Retinal pigment epithelial cell (primary cell): ENCODE measurements around the gene SCNN1B.
"Not testable (repeated sequence)": the region's sequence is repeated elsewhere in the genome, so short reads cannot be mapped to it uniquely, and the experiment has no call there.

Experiments
- DNase-seq: peaks from one replicate; pipeline ENCODE4 v3.0.0-alpha.2; 2010; ENCODE audit warnings: low read depth
- H3K4me3 ChIP-seq: 2 replicates; pipeline ENCODE4 v1.5.1; 2011; ENCODE audit warnings: mild to moderate bottlenecking, low read length, control low read depth, moderate library complexity
- TF ChIP-seq, protein P1 (sequence below): conservative IDR thresholded peaks from 2 replicates; pipeline ENCODE4 v1.5.1; 2011; ENCODE audit warnings: low read depth, low read length, control low read depth, inconsistent platforms

SCNN1B gene

GRCh38 chr16:23387666-23388065 lies 85.6 kb downstream of the SCNN1B start:
- no peak overlapping the region for H3K4me3 ChIP-seq
- no peak for DNase-seq
- TF ChIP-seq, protein P1, sequence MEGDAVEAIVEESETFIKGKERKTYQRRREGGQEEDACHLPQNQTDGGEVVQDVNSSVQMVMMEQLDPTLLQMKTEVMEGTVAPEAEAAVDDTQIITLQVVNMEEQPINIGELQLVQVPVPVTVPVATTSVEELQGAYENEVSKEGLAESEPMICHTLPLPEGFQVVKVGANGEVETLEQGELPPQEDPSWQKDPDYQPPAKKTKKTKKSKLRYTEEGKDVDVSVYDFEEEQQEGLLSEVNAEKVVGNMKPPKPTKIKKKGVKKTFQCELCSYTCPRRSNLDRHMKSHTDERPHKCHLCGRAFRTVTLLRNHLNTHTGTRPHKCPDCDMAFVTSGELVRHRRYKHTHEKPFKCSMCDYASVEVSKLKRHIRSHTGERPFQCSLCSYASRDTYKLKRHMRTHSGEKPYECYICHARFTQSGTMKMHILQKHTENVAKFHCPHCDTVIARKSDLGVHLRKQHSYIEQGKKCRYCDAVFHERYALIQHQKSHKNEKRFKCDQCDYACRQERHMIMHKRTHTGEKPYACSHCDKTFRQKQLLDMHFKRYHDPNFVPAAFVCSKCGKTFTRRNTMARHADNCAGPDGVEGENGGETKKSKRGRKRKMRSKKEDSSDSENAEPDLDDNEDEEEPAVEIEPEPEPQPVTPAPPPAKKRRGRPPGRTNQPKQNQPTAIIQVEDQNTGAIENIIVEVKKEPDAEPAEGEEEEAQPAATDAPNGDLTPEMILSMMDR: no peak

- TF ChIP-seq, protein P1: no peak
- H3K4me3 ChIP-seq: no peak overlapping the region
- no peak for DNase-seq
Measured at GRCh38 chr16:23388786-23389185, 86.7 kb downstream of the SCNN1B start.

- TF ChIP-seq, protein P1: no peak
- no peak for DNase-seq
- H3K4me3 ChIP-seq: no peak overlapping the region
Measured at GRCh38 chr16:23389201-23389600, 87.1 kb downstream of the SCNN1B start.

GRCh38 chr16:23389936-23390335 lies 87.8 kb downstream of the SCNN1B start:
- DNase-seq, H3K4me3 ChIP-seq: not testable (repeated sequence)

- H3K4me3 ChIP-seq: no peak overlapping the region
- TF ChIP-seq, protein P1: no peak
Measured at GRCh38 chr16:23391381-23392222, 89.5 kb downstream of the SCNN1B start.

GRCh38 chr16:23392223-23392600 lies 90.1 kb downstream of the SCNN1B start:
- no peak for DNase-seq
- no peak overlapping the region for H3K4me3 ChIP-seq
- TF ChIP-seq, protein P1: no peak

More at GRCh38 chr16:23391381-23392222, 89.5 kb downstream of the SCNN1B start:
- DNase-seq: no peak

DNA sequence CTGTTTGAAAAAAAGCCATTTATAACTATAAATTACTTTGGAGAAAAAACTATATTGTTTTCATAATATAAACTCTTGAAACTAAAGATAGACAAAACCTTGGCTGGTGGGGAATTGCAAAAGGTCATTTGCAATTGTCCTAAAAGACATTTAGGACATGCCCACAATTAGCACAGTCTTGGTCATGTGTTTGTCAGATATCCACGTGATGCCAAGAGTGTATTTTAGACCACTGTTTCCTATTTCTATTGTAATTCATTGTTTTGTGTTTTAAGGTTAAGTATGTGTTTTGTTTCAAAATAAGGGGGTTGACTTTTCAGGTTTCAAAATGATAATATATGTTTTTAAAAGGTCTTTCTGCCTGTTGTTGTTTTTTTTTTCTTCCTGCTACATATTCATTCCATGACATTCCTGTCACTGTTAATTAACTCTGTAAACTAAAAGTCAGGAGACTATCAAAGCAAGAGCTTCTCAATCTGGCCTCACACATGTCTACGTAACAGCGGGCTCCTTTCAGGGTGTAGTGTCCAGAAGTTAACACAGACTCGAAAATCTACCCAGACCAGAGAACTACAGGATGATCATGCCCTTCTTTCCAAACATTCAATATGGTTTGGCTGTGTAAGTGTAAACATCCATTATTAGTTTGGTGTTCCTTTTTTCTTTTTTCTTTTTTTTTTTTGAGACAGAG lies 92.2 kb downstream of the SCNN1B start:
- TF ChIP-seq, protein P1: no peak
- H3K4me3 ChIP-seq: no peak overlapping the region
- DNase-seq: no peak
